ENCODE data around the gene TMEM54.

TMEM54 gene

DNA sequence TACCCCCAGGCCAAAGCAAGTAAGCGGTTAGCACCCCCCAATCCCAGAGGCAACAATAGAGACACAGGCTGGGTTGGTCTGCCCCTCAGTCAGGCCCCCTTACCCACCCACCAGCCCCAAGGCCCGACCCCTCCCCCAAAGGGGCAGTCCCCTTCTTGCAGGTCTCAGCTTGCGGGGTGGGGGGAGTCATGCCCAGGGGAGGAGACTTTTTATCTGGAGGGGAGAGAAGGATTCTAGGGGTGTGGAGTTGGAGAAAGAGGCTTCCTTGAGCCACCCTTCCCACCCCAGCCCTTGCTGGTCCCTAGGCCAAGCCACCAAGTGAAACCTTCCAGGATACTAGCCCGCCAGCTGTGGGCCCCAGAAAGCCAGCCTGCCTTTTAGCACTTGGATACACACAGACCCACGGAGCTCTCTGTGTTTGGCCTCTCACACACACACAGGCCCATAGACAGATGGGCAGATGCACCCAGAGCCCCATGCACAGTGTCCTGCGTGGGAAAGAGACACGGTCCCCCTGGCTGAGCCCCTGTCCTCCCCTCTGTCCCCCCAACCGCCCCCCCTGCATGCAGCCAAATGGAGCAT lies 7.1 kb downstream of the TMEM54 start:
- Histone ChIP-seq H3K27me3 (ENCODE audit: control insufficient read depth, insufficient read depth, low read length) (peaks cover 44% of the 10 kb centered on the region), H3K36me3 (ENCODE audit: control insufficient read depth, insufficient read depth, low read length) (no peaks in the 10 kb centered on the region), H3K9me3 (ENCODE audit: control insufficient read depth, insufficient read depth, low read length) (no peaks in the 10 kb centered on the region), H3K9ac (ENCODE audit: low read depth, low read length) (no peak overlapping the region), H3K27ac (ENCODE audit: low read depth, low read length) (peak overlapping the region; percentile 65), H3K4me3 (ENCODE audit: low read depth, low read length) (peak overlapping the region; percentile 78), H3K4me1 (ENCODE audit: control insufficient read depth, insufficient read depth, low read length) (peaks cover 3% of the 10 kb centered on the region; the same call in 1 of the 2 replicates)

DNA sequence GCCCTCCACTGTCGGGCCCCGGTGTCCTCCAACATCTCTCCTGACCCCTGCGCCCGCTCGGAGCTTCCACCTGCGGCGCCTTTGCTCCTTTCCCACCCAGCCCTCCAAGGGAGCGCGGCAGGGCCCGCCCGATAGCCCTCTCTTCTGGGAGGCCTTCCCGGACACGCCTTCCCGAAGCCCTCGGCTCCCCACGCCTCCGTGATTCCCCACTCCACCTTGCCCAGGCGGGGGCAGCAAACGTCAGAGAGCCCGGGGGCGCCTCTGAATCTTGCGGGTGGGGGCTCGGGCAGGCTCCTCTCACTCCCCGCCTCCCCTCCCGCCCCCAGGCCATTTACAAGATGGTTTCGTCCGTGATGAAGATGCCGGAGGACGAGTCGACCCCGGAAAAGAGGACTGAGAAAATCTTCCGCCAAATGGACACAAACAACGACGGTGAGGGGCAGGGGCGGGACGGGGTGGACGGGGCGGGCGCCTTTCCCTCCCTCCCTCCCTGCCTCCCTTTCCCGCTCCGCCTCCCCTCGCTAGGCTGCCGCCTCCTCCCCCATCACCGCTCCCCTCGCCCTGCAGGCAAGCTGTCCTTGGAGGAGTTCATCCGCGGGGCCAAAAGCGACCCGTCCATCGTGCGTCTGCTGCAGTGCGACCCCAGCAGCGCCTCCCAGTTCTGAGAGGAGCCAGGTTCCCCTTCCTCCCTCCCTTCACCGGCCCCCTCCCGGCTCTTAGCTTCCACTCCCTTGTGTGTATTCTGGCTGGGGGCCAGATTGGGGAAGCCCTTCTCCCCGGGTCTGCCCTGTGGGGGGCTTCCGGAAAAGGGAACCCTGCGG lies 7.8 kb downstream of the TMEM54 start:
- H3K9ac ChIP-seq (ENCODE audit: low read depth, low read length) = 0 out of 2 replicates have a peak overlapping the region, but pooled peaks have one; percentile 13
- peaks cover 47% of the 10 kb centered on the region for H3K27me3 ChIP-seq (ENCODE audit: control insufficient read depth, insufficient read depth, low read length)
- H3K9me3 ChIP-seq (ENCODE audit: control insufficient read depth, insufficient read depth, low read length) = no peaks in the 10 kb centered on the region
- peak overlapping the region; percentile 65 for H3K27ac ChIP-seq (ENCODE audit: low read depth, low read length)
- H3K4me1 ChIP-seq (ENCODE audit: control insufficient read depth, insufficient read depth, low read length) = peaks cover 3% of the 10 kb centered on the region; the same call in 1 of the 2 replicates
- no peaks in the 10 kb centered on the region for H3K36me3 ChIP-seq (ENCODE audit: control insufficient read depth, insufficient read depth, low read length)
- H3K4me3 ChIP-seq (ENCODE audit: low read depth, low read length) = peak overlapping the region; percentile 78

DNA sequence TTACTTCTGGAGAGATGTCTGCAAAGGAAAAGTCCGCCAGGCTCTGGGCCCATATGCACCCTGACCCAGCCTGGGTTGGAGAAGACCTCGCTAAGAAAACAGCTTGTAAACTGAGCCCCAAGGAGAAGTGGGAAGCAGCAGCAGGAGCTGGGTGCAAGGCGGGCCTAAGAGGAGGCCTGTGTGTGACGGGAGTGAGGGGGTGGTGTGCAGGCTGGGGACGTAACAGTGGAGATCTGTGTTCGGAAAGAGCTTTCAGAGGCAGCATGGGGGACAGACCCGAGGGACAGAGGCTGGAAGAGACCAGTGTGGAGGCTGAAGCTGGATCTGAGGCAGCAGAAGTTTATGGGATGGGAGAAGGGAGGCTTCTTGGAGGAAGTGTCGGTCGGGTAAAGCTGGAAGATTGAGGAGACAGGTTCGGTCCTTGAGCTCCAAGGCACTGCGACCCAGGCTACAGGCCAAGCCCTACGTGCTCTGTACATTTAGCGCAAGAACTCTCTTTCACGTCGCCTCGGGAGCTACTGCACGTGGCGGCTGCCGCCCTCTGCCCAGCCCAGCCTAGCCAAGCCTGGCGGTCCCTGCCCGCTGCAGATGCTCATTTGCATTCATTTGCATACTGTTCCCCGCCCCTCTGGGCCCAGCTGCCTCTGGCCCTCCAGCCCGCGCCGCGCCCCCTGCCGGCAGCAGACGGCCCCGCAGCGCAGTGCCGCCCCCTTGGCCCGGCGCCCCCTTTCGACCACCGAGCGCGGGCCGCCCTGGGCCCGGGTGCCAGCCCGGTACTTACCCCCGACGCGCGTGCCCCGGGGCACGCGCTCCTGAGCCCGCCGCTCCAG lies 8.6 kb downstream of the TMEM54 start:
- H3K36me3 ChIP-seq (ENCODE audit: control insufficient read depth, insufficient read depth, low read length) = no peaks in the 10 kb centered on the region
- peak overlapping the region; percentile 78 for H3K4me3 ChIP-seq (ENCODE audit: low read depth, low read length)
- H3K9ac ChIP-seq (ENCODE audit: low read depth, low read length) = 0 out of 2 replicates have a peak overlapping the region, but pooled peaks have one; percentile 13
- H3K27me3 ChIP-seq (ENCODE audit: control insufficient read depth, insufficient read depth, low read length) = peaks cover 47% of the 10 kb centered on the region
- H3K4me1 ChIP-seq (ENCODE audit: control insufficient read depth, insufficient read depth, low read length) = peaks cover 3% of the 10 kb centered on the region; the same call in 1 of the 2 replicates
- no peaks in the 10 kb centered on the region for H3K9me3 ChIP-seq (ENCODE audit: control insufficient read depth, insufficient read depth, low read length)
- no peak overlapping the region for H3K27ac ChIP-seq (ENCODE audit: low read depth, low read length)

DNA sequence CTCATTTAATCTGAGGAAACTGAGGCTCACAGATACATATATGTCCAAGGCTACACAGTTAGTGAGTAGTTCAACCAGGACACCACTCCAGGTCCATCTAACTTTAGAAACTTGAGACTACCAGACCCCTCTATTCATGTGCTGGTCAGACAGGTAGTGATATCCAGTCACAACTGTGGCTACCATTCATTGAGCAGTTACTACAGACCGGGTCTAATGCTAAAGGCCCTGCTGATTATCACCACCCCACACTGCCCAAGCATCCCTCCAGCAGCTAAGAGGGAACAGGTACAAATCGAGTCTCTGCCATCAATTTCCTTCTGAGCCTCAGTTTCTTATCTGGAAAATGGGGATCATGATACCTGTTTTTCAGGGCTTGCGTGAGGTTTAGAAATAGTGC lies 9.6 kb downstream of the TMEM54 start:
- peaks cover 55% of the 10 kb centered on the region for H3K27me3 ChIP-seq (ENCODE audit: control insufficient read depth, insufficient read depth, low read length)
- H3K9me3 ChIP-seq (ENCODE audit: control insufficient read depth, insufficient read depth, low read length) = no peaks in the 10 kb centered on the region
- H3K9ac ChIP-seq (ENCODE audit: low read depth, low read length) = no peak overlapping the region
- no peak overlapping the region for H3K27ac ChIP-seq (ENCODE audit: low read depth, low read length)
- H3K4me3 ChIP-seq (ENCODE audit: low read depth, low read length) = no peak overlapping the region
- H3K4me1 ChIP-seq (ENCODE audit: control insufficient read depth, insufficient read depth, low read length) = peaks cover 3% of the 10 kb centered on the region; the same call in 1 of the 2 replicates
- no peaks in the 10 kb centered on the region for H3K36me3 ChIP-seq (ENCODE audit: control insufficient read depth, insufficient read depth, low read length)

DNA sequence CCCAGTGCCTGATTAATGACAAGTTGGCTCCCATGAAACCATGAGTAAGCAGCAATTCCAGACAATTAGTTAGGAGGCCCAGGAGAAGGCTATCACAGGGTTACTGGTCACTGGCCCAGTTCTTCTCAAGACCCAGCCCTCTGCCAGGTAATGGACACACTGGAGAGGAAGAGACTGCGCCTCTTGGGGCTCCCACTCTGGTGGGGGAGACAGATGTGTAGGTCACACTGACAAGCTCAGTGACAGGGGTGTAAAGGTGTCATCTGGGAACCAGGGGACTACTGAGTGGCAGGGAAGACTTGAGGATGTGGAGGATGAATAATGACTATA lies 10.0 kb downstream of the TMEM54 start:
- peaks cover 55% of the 10 kb centered on the region for H3K27me3 ChIP-seq (ENCODE audit: control insufficient read depth, insufficient read depth, low read length)

DNA sequence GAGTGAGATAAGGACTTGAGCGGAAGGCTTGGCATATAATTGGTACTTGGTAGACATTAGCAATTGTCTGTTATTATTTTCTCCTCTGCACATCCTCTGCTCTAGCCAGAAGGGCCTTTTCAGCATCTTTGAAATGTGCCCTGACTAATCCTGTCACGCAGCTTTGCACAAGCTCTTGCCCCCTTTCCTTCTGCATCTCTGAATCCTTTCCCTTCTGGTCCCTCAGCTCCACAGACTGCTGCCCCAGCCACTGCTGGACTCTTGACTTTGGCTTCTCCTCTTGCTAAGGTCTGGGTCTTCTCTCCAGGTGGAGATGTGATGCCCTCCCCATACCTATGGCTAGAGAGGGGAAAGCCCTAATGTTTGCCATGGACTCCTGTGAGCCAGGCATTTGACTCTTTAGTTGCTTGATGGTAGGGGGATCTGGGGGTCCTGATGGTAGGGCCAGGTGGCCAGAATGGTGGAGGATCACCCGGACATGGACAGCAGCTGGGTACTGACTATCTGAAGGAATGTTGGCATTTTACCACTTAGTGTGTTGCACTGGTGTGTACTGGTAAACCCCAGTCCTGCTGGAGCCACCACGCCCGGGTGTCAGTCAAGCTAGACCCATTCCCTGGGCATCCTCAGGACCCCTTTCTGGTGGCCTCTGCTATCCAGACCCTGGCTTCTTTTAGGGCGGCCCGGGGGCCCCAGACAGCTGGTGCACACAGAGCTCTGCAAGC lies 10.5 kb downstream of the TMEM54 start:
- H3K27ac ChIP-seq (ENCODE audit: low read depth, low read length) = no peak overlapping the region
- H3K36me3 ChIP-seq (ENCODE audit: control insufficient read depth, insufficient read depth, low read length) = no peaks in the 10 kb centered on the region
- H3K27me3 ChIP-seq (ENCODE audit: control insufficient read depth, insufficient read depth, low read length) = peaks cover 60% of the 10 kb centered on the region
- no peak overlapping the region for H3K4me3 ChIP-seq (ENCODE audit: low read depth, low read length)
- H3K9ac ChIP-seq (ENCODE audit: low read depth, low read length) = no peak overlapping the region
- H3K4me1 ChIP-seq (ENCODE audit: control insufficient read depth, insufficient read depth, low read length) = peaks cover 3% of the 10 kb centered on the region; the same call in 1 of the 2 replicates
- no peaks in the 10 kb centered on the region for H3K9me3 ChIP-seq (ENCODE audit: control insufficient read depth, insufficient read depth, low read length)

More for the DNA sequence above, 10.0 kb downstream of the TMEM54 start:
- H3K9ac ChIP-seq (ENCODE audit: low read depth, low read length) = no peak overlapping the region
- no peaks in the 10 kb centered on the region for H3K9me3 ChIP-seq (ENCODE audit: control insufficient read depth, insufficient read depth, low read length)
- H3K4me3 ChIP-seq (ENCODE audit: low read depth, low read length) = no peak overlapping the region
- no peaks in the 10 kb centered on the region for H3K36me3 ChIP-seq (ENCODE audit: control insufficient read depth, insufficient read depth, low read length)
- no peak overlapping the region for H3K27ac ChIP-seq (ENCODE audit: low read depth, low read length)
- peaks cover 3% of the 10 kb centered on the region; the same call in 1 of the 2 replicates for H3K4me1 ChIP-seq (ENCODE audit: control insufficient read depth, insufficient read depth, low read length)

DNA sequence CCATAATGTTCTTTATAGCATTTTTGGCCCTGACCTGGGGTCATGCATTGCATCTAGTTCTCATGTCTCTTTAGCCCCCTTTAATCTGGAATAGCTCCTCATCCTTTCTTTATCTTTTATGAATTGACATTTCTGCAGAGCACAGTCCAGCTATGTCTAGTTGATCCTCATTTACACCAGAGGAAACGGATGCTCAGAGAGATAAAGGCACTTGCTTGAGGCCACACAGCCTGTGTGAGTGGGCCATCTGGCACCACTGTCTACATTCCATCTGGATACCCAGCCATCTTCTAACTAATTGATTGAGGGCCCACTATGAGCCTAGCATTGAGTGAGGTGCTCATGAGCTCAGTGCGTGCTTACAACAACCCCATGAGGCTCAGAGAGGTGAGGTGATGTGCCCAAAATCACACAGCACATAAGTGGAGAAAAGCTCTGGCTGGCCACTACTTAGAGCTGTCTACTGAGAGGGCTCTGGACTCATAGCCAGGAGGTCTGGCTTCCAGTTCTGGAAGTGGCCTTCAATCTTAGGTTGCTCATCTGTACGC lies 11.4 kb downstream of the TMEM54 start:
- Histone ChIP-seq H3K4me3 (ENCODE audit: low read depth, low read length) (no peak overlapping the region), H3K27ac (ENCODE audit: low read depth, low read length) (no peak overlapping the region), H3K27me3 (ENCODE audit: control insufficient read depth, insufficient read depth, low read length) (peaks cover 69% of the 10 kb centered on the region), H3K36me3 (ENCODE audit: control insufficient read depth, insufficient read depth, low read length) (no peaks in the 10 kb centered on the region), H3K9ac (ENCODE audit: low read depth, low read length) (no peak overlapping the region), H3K9me3 (ENCODE audit: control insufficient read depth, insufficient read depth, low read length) (no peaks in the 10 kb centered on the region), H3K4me1 (ENCODE audit: control insufficient read depth, insufficient read depth, low read length) (peaks cover 3% of the 10 kb centered on the region; the same call in 1 of the 2 replicates)

DNA sequence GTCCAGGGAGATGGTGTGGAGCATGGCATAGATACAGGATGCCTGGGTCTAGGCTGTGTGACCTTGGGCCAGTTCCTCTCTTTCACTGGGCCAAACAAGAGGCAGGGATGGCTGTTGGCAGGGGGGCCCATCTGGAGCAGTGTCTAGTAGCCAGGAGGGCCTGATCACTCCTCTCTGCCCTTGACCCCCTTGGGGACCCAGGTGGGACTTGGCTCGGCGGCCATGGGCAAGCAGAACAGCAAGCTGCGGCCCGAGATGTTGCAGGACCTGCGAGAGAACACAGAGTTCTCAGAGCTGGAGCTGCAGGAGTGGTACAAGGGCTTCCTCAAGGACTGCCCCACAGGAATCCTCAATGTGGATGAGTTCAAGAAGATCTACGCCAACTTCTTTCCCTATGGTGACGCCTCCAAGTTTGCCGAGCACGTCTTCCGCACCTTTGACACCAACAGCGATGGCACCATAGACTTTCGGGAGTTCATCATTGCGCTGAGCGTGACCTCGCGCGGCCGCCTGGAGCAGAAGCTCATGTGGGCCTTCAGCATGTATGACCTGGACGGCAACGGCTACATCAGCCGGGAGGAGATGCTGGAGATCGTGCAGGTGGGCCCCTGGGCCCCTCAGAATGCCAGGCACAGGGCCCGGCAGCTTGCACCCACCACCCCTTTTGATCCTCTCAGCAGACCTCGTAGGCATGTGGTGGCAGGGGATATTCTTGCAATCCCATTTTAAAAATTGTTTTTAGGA lies 12.3 kb downstream of the TMEM54 start:
- H3K9me3 ChIP-seq (ENCODE audit: control insufficient read depth, insufficient read depth, low read length) = no peaks in the 10 kb centered on the region
- H3K9ac ChIP-seq (ENCODE audit: low read depth, low read length) = no peak overlapping the region
- no peak overlapping the region for H3K27ac ChIP-seq (ENCODE audit: low read depth, low read length)
- no peaks in the 10 kb centered on the region for H3K36me3 ChIP-seq (ENCODE audit: control insufficient read depth, insufficient read depth, low read length)
- H3K4me1 ChIP-seq (ENCODE audit: control insufficient read depth, insufficient read depth, low read length) = no peaks in the 10 kb centered on the region; the same call in 1 of the 2 replicates
- H3K4me3 ChIP-seq (ENCODE audit: low read depth, low read length) = no peak overlapping the region
- H3K27me3 ChIP-seq (ENCODE audit: control insufficient read depth, insufficient read depth, low read length) = peaks cover 72% of the 10 kb centered on the region

DNA sequence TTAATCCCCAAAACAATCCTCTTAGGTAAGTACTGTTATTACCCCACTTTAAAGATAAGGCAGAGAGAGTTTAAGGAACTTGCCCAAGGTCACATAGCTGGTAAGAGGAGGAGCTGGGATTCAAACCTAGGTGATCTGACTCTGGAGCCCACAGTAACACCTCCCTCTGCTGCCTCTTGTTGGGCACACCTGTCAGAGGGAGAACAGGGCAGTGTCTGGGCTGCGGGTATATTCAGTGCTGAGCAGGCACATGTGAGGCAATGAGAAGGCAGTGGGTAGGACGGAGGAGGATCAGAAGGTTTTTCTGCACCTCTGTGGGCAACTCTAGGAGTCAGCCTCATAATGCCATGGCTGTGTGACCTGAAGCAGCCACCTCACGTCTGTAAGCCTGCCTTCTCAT lies 13.1 kb downstream of the TMEM54 start:
- H3K27me3 ChIP-seq (ENCODE audit: control insufficient read depth, insufficient read depth, low read length) = peaks cover 72% of the 10 kb centered on the region
- H3K9me3 ChIP-seq (ENCODE audit: control insufficient read depth, insufficient read depth, low read length) = no peaks in the 10 kb centered on the region
- no peaks in the 10 kb centered on the region; the same call in 1 of the 2 replicates for H3K4me1 ChIP-seq (ENCODE audit: control insufficient read depth, insufficient read depth, low read length)

DNA sequence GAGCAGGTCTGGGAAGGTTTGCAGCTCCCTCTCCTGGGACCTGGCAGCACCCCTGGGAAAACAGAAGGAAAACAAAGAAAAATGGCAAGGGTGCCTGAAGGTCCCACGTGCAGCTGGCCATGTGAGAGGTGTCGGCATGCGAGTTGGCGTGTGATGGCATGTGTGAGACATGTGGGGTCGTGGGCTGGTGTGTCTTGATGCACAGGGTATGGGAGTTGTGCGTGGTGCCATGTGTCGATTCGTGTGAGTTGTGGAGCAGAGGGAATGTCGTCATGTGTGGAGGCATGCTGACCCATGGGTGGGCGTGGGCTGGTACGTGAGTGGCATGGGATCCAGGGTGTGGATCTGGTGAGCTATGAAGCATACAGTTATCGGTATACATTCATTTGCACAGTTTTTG lies 13.6 kb downstream of the TMEM54 start:
- H3K27me3 ChIP-seq (ENCODE audit: control insufficient read depth, insufficient read depth, low read length) = peaks cover 70% of the 10 kb centered on the region
- no peaks in the 10 kb centered on the region for H3K36me3 ChIP-seq (ENCODE audit: control insufficient read depth, insufficient read depth, low read length)
- no peak overlapping the region for H3K9ac ChIP-seq (ENCODE audit: low read depth, low read length)
- H3K4me3 ChIP-seq (ENCODE audit: low read depth, low read length) = no peak overlapping the region
- H3K4me1 ChIP-seq (ENCODE audit: control insufficient read depth, insufficient read depth, low read length) = no peaks in the 10 kb centered on the region; the same call in 1 of the 2 replicates
- no peaks in the 10 kb centered on the region for H3K9me3 ChIP-seq (ENCODE audit: control insufficient read depth, insufficient read depth, low read length)
- no peak overlapping the region for H3K27ac ChIP-seq (ENCODE audit: low read depth, low read length)

More for the DNA sequence above, 13.1 kb downstream of the TMEM54 start:
- Histone ChIP-seq H3K4me3 (ENCODE audit: low read depth, low read length) (no peak overlapping the region), H3K36me3 (ENCODE audit: control insufficient read depth, insufficient read depth, low read length) (no peaks in the 10 kb centered on the region), H3K27ac (ENCODE audit: low read depth, low read length) (no peak overlapping the region), H3K9ac (ENCODE audit: low read depth, low read length) (no peak overlapping the region)
